NCI-H510A treated with DMSO at 0.1 percent for 48 hours (cell line): ENCODE results near the gene SESN1.
A peak's percentile ranks its signal among the peaks of the same experiment; 100 is the strongest.
"Not testable (repeated sequence)": the region's sequence is repeated elsewhere in the genome, so short reads cannot be mapped to it uniquely, and the experiment has no call there.

Source experiments
- DNase-seq: peaks from one replicate; lab custom pipeline; 2025; lab: John Stamatoyannopoulos, UW

Gene SESN1

DNA sequence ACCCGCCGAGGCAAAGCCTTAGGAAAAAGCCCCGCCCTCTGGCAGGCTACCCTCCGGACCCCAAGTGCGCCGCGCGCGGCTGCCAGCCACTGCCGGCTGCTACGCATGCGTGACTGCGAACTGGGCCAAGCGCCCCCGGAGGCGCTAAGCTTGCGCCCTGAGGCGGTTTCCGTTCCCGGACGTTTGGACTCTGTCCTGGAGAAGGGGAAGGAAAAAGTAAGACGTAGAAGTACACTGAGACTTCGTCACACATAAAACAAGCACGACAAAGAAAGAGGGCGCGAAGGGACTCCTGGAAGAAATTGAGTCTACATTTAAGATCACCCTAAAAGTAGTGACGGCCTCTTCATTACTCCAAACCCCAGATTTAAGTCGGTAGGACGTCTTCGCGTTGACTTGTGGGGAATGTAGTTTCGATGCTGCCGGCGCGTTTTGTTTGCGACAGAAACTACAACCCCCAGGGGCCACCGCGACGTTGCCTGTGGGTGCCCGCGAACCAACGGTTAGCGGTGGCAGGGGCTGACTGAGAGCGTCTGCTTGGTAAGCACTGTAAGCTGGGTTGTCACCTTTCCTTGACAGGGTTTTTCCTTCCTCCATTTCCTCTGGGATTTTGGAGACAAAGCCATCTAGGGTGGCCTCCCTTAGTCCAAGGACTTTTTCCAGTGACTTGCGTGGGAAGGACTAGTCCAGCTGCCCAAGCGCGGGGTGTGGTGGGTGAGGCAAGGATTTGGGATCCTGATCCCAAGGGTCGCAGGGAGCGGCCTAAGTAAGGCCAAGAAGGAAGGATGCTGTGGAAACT is 589 bp upstream of the SESN1 start, which contains the start of gene CEP57L1:
TSS of gene CEP57L1 (plus strand) at position 472 of the 799 bp plus-strand sequence. CDS start 49,715 bp downstream, outside the sequence.
- DNase-seq = peak; percentile 71

DNA sequence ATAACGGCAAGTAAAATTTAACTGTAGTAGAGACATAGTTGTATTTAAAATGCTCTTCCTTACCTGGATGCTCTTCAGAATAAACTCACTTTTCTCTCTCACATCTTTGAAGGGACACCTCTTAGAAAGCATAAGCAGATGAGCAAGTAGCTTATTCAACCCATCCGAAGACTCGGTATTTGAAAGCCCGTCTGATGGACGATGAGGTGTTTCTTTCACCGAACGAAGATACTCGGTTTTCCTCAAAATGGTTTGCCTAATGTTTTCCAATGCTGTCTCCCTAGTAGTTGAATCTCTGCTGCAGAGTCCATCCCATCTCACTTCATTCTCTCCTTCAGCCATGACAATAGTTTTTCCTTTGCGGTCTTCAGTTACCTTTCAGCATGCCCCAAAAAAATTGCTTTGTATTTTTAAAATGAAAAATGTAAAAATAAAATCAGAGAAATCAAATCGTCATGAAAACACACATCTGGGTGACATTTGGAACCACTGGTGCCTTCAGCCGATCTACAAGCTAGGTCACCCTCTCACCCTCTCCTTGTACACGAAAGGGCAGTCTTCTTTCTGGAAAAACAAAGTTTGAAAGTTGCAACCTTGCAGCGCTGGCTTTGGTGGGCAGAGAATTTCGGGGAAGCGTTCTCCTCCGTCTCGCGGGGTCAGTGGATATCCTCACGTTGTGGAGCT is 772 bp downstream of the SESN1 start:
- DNase-seq = no peak

DNA sequence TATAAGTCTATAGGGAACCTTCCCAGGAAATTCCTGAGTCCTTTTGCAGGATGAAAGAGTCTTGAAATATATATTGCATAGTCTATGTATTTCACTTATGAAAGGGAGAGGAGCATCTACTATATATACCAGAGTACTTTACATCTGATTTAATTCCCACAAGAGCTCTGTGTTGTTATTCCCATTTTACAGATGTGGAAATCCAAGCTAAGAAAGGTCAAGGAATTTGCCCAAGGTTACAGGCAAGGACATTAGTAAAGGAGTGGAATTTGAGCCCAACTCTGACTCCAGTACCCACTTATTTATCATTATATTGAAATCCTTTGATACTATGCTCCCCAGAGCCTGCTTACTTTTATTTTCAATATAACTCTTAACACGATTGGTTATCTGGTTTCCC is 2.6 kb downstream of the SESN1 start:
- no peak for DNase-seq

DNA sequence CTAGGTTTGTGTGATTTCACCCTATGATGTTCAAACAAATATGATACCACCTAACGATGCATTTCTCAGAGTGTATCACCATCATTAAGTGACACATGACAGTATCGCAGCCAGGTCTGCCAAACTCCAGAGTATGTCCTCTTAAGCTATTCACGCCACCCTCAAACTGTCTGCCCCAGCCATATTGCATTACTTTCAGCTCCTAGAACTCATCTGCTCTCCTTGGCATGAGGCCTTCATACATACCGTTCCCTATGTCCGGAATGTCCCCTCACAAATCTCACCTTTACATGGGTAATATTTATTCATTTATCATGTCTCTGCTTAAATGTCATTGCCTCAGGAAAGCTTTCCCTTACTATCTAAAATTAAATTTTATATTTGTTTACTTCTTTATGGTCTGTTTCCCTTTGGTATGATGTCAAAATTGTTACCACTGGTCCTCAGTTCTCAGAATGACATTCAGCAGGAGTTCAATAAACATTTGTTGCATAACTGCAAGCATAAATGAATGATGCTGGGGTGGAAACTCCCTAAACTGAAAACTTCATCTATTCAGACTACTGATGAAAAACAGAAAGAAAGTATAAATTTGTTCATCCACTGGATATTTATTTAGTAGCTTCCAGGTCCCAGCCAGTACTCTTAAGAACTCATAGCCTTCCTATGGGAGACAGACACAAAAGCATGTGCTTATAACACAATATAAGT is 3.2 kb downstream of the SESN1 start:
- DNase-seq = no peak

DNA sequence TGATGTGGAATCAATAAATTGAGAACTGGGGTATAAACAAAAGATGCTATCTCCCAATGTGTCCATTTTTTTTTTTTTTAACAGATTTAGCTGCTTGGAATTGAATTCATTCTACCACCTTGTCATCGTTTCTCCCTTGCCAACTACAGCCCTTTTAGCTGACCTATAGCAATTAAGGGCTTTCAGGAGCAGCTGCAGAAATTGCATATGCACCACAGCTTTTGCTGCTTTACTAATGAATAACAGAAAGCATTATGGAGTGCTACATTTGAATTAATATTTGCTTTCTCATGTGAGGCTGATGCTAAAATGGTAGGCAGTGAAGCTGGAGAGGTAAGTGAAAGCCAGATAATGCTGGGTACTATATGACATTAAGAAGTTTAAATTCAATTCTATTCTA is 5.7 kb downstream of the SESN1 start:
- no peak for DNase-seq

DNA sequence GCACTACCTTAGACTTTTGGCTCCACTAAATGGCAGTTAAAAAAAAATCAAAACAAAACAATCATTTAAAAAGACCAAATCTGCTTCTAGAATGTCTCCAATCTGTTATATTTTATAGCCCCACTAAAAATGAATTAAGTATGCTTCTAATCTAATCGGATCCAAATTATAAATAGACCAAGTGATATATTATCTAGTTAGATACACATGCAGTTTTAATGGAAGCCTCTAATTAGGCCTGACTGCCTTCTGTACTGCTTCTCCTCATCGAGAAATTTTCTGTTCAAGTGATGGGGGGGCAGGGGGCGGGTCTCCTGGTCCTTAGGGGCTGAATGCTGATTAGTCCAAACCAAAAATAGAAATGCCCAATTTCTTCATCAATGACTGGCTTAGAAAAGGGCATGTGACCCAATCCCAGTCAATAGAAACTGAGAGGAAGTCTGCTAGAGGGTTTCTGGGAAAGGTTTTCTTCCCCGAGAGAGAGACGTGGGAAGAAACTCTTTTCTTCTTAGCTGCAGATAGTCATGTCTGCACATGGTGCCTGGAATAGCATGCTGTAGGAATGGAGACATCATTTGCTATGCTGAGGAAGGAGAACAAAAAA is 6.9 kb downstream of the SESN1 start:
- DNase-seq = no peak

DNA sequence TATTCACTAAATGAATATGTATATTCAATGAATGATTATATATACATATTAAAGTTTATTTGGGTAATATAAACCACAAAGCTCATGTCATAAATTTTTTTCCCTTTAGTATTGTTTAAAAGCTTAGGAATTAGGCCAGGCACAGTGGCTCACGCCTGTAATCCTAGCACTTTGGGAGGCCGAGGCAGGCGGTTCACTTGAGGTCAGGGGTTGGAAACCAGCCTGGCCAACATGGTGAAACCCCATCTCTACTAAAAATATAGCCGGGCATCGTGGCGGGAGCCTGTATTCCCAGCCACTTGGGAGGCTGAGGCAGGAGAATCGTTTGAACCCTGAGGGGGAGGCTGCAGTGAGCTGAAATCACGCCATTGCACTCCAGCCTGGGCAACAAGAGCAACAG is 10.5 kb downstream of the SESN1 start:
- not testable (repeated sequence) for DNase-seq

DNA sequence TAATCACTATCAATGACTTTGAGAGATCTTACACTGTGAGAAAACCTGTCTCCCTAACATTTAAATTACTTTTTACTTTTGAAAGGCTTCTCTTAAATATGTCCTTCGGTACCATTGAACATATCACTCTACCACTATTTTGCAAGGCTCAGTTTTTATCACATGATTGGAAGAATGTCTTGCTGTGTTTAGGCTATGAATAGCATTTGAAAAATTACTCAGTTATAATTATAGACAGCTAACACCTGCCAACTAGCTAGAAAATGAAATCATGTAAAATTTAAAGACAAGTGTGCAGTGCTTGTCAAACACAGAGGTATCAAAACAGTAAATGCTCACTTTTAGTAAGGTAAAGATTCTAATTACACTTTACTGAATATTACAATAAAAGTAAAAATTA is 11.0 kb downstream of the SESN1 start:
- DNase-seq = no peak

DNA sequence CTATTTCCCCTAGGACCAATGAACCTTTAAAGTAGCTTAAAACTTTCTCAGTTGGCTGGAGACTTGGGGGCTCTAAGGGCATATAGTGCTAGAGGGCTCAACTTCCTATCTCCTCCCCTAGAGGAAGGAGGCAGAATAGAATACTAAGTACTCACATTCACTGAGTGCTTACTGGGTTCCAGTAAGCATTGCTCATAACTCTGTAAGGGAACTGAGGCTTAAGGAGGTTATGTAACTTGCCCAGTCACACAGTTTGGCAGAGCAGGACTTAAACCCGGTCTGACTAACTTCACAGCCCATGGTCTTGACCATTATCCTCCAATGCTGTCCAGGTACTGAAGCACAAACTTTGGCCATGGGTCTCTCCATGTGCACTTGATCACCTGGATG is 12.5 kb downstream of the SESN1 start:
- DNase-seq = no peak

DNA sequence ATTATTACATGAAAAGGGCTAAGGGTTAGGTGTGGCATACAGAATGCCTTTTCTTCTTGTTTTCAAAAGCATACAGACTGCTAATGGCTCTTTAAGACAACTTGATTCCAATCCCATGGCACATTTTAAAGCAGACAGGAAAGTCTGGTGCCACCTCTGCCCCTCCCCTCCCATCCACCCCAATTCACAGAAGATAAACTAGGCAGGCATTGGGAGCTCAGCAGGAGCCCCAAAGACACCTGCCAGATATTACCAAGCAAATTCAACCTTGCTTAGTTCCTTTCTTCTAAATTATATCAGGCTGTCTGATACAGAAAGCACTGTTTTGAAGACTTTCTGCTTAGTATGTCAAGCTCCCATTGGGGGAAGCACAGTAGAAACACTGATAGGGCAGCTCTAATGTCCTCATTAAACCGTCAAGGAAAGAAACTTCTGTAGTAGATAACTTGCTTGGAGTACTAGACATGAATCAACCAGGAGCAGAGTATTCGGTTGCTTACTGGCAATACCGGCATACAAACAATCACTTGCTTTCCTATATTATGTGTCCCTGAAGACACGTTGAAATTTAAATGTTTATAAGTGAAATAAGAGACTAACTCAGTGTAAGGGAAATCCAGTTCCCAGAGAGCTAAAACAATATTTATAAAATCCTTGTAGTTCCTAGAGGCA is 13.0 kb downstream of the SESN1 start:
- DNase-seq = no peak

DNA sequence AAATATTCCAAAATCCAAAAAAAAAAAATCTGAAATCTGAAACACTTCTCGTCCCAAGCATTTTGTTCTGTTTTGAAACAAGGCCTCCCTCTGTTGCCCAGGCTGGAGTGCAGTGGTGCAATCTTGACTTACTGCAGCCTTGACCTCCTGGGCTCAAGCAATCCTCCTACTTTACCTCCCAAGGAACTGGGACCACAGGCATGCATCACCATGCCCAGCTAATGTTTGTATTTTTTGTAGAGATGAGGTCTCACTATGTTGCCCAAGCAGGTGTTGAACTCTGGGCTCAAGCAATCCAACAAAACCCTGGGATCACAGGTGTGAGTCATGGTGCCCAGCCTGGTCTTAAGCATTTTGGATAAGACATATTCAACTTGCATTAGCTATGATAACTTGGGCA is 13.6 kb downstream of the SESN1 start:
- DNase-seq = no peak

DNA sequence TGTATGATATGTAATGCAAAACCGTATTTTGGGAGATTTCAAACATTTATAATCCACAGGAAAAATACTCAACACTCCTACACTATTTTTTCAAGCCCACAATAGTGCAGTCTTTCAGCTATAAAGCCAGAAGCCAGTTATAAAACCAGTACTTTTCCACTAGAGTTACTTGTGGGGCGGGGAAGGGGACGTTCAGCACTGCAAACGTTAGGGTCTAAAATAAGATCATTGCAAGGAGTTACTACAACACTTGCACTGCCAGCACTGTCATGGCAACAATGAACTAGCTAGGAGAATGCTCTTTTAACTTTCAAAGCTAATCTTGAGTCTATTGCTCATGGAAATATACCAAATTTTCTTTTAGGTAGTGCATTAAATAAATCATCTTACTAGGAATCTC is 14.7 kb downstream of the SESN1 start:
- DNase-seq = no peak

DNA sequence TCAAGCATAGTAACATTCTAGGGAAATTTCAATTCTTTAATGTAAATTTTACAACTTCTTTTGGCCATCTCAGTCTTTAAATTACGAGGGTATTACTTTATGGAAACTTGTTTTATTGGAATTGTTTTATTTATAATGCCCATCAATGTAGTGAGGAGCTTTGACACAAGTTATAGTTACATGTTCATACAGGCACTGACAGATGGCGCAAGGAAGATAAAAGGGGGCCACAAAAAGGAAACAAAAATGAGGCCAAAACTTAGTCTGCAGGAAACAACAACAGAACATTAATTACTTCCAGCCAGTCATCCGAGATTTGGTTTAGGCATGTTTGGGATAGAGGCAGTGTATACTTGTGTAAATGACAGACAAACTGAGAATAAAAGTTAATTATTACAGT is 18.3 kb downstream of the SESN1 start:
- DNase-seq = no peak

DNA sequence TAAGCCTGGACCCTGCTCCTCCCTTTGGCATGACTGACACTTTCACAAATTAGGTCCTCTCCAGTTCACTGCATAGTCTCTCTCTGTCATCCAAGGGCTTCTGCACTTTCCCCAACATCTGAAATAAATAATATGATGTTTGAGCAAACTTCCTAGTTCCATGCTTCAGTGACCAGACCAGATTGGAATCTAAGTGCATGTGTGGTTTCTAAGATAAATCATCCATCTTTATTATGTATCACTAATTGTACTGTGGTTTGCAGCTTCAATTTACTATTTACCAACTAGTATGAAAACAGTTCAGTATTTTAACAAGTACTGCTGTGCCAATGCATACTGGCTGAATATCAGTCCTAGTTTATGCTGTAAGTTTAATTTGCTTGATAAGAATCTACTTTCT is 18.7 kb downstream of the SESN1 start:
- DNase-seq = no peak

DNA sequence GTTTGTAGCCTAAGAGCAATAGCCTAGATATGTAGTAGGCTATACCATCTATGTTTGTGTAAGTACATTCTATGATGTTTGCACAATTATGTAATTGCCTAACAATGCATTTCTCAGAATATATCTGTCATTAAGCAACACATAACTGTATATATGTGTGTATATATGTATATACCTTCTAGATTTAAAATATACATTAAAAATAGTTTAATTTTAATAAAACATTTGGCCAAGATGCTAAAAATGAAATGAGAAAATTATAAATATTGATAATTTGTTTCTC is 20.6 kb downstream of the SESN1 start:
- no peak for DNase-seq

DNA sequence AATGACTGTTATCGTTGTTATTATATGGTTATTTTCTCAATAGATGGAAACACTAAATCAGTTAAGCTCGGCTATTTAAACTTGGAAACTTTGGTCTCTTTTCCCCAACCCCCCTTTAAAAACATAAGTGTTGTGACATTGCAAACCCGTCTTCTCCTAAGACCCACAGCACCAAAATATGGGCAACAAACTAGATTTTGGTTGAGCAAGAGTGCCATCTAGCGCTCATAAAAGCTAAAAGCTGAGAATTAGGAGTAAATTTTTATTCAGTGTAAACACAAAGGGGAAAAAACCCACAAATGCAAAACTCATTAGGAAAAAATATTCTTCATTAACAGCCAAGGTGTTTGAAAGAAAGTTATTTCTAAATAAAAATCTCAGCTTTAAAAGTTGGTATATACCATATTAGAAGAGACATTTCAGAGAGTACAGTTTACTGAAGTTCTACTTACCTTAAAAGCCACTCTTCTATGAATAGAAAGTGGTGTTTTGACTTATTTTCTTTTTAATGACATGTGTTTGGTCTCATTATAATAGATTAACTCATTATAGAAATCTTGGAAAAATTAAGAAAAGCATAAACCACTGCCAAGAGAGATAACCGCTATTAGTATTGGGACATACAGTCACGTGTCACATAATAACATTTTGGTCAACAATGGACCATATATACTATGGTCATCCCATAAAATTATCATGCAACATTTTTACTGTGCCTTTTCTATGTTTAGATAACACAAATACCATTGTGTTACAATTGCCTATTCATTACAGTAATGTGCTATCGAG is 21.1 kb downstream of the SESN1 start:
- no peak for DNase-seq

DNA sequence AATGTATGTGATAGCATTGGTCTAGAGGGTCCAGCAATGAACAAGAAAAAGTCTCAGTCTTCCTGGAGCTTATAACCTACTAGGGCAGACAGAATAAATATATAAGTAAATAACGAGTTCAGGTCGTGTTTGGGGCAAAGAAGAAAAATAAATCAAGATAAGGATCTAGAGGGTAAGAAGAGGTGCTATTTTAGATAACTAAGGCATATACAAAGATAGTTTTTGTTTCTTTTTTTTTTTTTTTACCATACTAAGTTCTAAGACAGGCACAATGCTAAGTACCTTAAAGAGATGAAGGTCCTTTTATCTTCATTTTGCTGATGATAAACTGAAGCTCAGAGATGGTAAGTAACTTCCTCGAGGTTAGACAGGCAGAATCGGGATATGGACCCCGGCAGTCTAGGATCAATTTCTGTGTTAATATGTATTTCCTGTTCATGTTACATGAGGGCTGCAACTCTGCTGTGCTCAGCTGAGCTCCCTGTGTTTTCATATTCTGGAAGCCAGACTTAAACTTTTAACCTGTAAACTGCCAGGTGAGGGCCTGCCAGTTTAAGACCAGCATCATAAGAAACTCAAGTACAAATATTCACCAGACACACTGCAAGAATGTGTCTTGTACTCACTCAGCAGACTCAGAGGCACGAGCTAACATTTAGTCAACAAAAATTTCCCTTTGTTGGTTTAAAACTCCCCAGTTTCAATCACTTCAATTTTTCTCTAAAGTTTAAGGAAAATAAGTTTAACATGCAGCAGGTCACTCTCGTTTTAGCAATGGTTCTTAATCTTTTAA is 23.3 kb downstream of the SESN1 start:
- no peak for DNase-seq

DNA sequence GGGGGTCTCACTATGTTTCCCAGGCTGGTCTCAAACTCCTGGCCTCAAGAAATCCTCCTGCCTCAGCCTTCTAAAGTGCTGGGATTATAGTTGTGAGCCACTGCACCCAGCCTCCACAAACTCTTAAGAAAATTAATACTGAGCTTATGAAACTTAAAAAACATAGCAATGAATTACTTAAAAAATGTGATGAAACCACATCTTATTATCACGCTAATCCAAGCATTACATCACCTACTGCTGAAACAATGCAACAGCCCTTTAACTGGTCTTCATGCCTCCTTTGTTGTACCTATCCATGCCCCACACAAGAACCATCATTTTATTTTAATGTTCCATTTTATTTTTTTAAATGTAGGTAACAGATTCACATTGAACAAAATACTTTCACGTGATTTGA is 24.9 kb downstream of the SESN1 start:
- no peak for DNase-seq

DNA sequence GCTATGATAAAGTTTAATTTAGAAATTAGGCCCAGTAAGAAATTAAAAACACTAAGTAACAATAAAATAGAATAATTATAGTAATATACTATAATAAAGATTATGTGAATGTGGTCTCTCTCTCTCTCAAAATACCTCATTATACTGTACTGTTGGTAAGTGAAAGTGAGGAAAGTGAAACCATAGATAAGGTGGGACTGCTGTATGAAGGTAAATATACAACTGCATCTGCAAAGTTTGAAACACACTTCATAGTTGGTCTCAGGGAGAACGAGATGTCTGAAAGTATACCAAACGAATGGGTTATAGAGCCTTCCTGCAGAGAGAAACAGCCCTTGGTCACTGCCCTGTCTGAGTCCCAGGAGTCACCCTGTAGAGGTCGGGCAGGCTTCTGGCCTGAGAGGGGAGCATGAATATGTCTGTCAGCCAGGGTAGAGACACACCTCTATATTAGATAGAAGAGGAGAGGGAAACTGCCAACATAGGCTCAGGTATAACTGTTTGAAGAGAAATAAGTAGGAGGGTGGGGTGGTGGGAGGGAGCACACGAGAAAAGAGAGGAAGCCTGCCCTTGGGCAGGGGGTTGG is 31.8 kb downstream of the SESN1 start:
- DNase-seq = no peak

DNA sequence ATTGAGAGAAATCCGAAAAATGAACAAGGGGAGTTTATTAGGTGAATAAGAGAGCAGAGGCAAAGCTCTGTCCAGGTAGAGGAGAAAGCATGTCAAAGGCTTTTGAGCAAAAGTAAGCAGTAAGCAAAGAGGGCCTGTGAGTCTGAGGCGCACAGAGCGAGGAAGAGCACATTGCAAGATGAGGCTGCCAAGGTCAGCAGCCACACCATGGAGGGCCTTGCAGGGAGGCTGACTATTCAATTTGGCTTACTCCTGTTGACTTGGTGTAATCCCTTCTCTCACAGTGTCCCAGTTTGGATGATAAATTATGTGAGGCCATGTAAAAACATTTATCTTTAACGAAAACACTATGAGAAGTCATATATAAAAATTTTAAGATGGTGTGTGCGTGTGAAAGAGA is 32.4 kb downstream of the SESN1 start:
- DNase-seq = no peak
